Measurements from ENCODE around the gene GRID2IP. TPM values are rescaled to one million over a fixed set of nuclear protein-coding genes. Genes with fewer than 3 reads are reported as not detected.
A peak's percentile ranks its signal among the peaks of the same experiment; 100 is the strongest.

GRID2IP gene
- total and polyA plus RNA-seq, 2 of the 8 experiments (the other 6 are each of a cell fraction or from before 2014, with no cell fraction given) = 0.80 to 1.3 TPM

- Histone ChIP-seq H3K23ac (ENCODE audit: insufficient read length) (no peak overlapping the region), H4K91ac (replicated peaks; ENCODE audit: insufficient read length, low read length) (no peak overlapping the region), H2AK5ac (ENCODE audit: low read depth, low read length) (no peak overlapping the region), H2AFZ (ENCODE audit: low read length) (no peak overlapping the region), H4K20me1 (replicated peaks in 1 of 2; ENCODE audit: control insufficient read depth in 1 of 2, insufficient read depth in 2 of 2, low read length in 2 of 2) (peaks cover 0 to 3% of the 10 kb centered on the region in 2 experiments), H2BK15ac (ENCODE audit: low read length) (no peak overlapping the region), H2BK120ac (replicated peaks; ENCODE audit: low read depth, low read length) (no peak overlapping the region), H3K9ac (replicated peaks in 1 of 4; ENCODE audit: extremely low read depth in 1 of 4, low read depth in 3 of 4, low read length in 3 of 4) (peak overlapping the region in 3 of 4 experiments; percentile 66 to 82 (median 72); a peak in 5 of 7 replicates), H2BK5ac (ENCODE audit: low read depth, low read length) (peak overlapping the region; percentile 48; the same call in 1 of the 2 replicates), H3K27me3 (replicated peaks in 1 of 4; ENCODE audit: control insufficient read depth in 3 of 4, extremely low read depth in 1 of 4, insufficient read depth in 3 of 4, low read length in 3 of 4) (no peaks in the 10 kb centered on the region), H3K4me1 (replicated peaks in 1 of 4; ENCODE audit: control insufficient read depth in 3 of 4, insufficient read depth in 4 of 4, low read length in 3 of 4) (peaks cover 0 to 3% (median 0%) of the 10 kb centered on the region in 4 experiments; a peak in 1 of 7 replicates), H3K79me2 (ENCODE audit: control insufficient read depth in 1 of 2, insufficient read depth in 2 of 2, low read length in 2 of 2) (no peaks in the 10 kb centered on the region), H3K36me3 (ENCODE audit: control insufficient read depth in 2 of 4, insufficient read depth in 4 of 4, low read length in 3 of 4) (peaks cover 2 to 40% (median 12%) of the 10 kb centered on the region in 4 experiments; a peak in 7 of 8 replicates), H2BK12ac (ENCODE audit: low read depth, low read length) (no peak overlapping the region), H3K4me2 (ENCODE audit: insufficient read depth in 1 of 2, low read depth in 2 of 2, low read length in 2 of 2) (peak overlapping the region; percentile 68 to 78), H3K23me2 (ENCODE audit: low read depth, low read length) (no peaks in the 10 kb centered on the region; the same call in 1 of the 2 replicates), H3K4me3 (ENCODE audit: extremely low read depth in 1 of 4, insufficient read depth in 2 of 4, low read depth in 3 of 4, low read length in 4 of 4) (peak overlapping the region; percentile 77 to 86 (median 80)), H2BK20ac (ENCODE audit: low read length) (no peak overlapping the region), H3K4ac (replicated peaks; ENCODE audit: insufficient read length, low read depth, low read length) (no peak overlapping the region), H3K9me3 (ENCODE audit: insufficient read depth in 2 of 2, low read depth in 1 of 2, low read length in 1 of 2) (no peaks in the 10 kb centered on the region), H4K8ac (ENCODE audit: extremely low read depth, insufficient read depth, low read length) (no peak overlapping the region; the same call in 1 of the 2 replicates), H3K18ac (ENCODE audit: extremely low read depth, low read length) (no peak overlapping the region), H3K79me1 (ENCODE audit: low read depth, low read length) (no peaks in the 10 kb centered on the region; the same call in 1 of the 2 replicates), H3K14ac (ENCODE audit: insufficient read length) (no peak overlapping the region), H3K56ac (replicated peaks; ENCODE audit: insufficient read length, low read depth, low read length) (no peak overlapping the region), H3K27ac (ENCODE audit: low read depth, low read length) (no peak overlapping the region), H4K5ac (ENCODE audit: insufficient read length, low read depth, low read length) (no peak overlapping the region)
- FAIRE-seq (no peak), DNase-seq (ENCODE audit: low read depth in 1 of 2, low spot score in 2 of 2) (no peak)
- ChIA-PET POLR2A (ENCODE audit: partially characterized antibody) (interaction anchor here (0.8 to 4.5 kb wide), 9 partner anchors 10 to 71 kb away, joined by 3 to 25 read pairs (median 3); partner anchors contain the start of genes ZDHHC4 and ZNF853), CTCF (ENCODE audit: partially characterized antibody) (interaction anchor here (0.6 to 4.3 kb wide), 12 partner anchors 10 to 426 kb away, joined by 3 to 16 read pairs (median 4); no protein-coding TSS in a partner anchor)
- 30% methylated on average over 9 of the region's 10 CpGs; no CpG with 5 or more reads in 1 of the 2 experiments for WGBS, 2 experiments (ENCODE audit: extremely low coverage in 1 of 2, insufficient coverage in 1 of 2, insufficient read length in 1 of 2, insufficient replicate concordance in 2 of 2, low coverage in 1 of 2, low lambda C conversion rate in 2 of 2, missing lambda C conversion rate in 1 of 2)
- TF ChIP-seq CTCF (IDR thresholded peaks at IDR 0.05; ENCODE audit: control extremely low read depth in 1 of 3, insufficient read depth in 1 of 3, low read depth in 1 of 3, low read length in 3 of 3) (peak in 1 of 3 experiments; percentile 1; a peak in 1 of 4 replicates), EGR1 (IDR thresholded peaks at IDR 0.05; ENCODE audit: borderline replicate concordance, low read depth, low read length) (no peak), CBX8 (IDR thresholded peaks at IDR 0.05; ENCODE audit: borderline replicate concordance, low read depth, low read length) (no peak), NRF1 (IDR thresholded peaks at IDR 0.05; ENCODE audit: low read depth, low read length) (no peak), SIX5 (IDR thresholded peaks at IDR 0.05; ENCODE audit: low read depth, low read length) (no peak), PHF8 (conservative IDR thresholded peaks at IDR 0.05; ENCODE audit: low read depth, low read length) (no peak), TEAD4 (IDR thresholded peaks at IDR 0.05; ENCODE audit: low read depth, low read length) (no peak), TBP (IDR thresholded peaks at IDR 0.05; ENCODE audit: low read depth, low read length) (no peak)
Observed at GRCh38 chr7:6590645-6591110, 39.4 kb upstream of the GRID2IP start.
